ENCODE measurements around the gene TMEM184B.
"Not testable (repeated sequence)": the region's sequence is repeated elsewhere in the genome, so short reads cannot be mapped to it uniquely, and the experiment has no call there.

The TMEM184B gene

GRCh38 chr22:38246046-38246658 lies 26.7 kb downstream of the TMEM184B start:
- no peak for DNase-seq

DNA sequence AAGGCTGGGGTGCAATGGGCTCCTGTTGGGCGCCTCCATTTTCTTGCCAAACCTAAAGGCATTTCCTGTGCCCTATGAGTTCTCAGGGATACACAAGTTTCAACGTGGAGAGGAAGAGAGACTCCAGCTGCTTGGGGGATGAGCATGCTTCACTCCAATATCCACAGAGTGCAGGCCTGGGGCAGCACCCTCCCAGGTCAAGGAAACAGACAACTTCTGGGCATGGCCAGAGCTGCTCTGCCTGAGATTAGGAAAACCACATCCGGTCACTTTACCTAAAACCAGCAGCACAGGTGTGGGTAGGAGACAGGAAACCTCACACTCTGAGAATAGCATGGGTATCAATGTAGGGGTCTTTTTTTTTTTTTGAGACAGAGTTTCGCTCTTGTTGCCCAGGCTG lies 28.7 kb downstream of the TMEM184B start:
- DNase-seq: no peak

GRCh38 chr22:38243007-38243765 lies 29.6 kb downstream of the TMEM184B start:
- DNase-seq: no peak

GRCh38 chr22:38240734-38241252 lies 32.0 kb downstream of the TMEM184B start:
- DNase-seq: no peak

- DNase-seq: no peak
Measured at GRCh38 chr22:38239101-38239761, 33.6 kb downstream of the TMEM184B start.

DNA sequence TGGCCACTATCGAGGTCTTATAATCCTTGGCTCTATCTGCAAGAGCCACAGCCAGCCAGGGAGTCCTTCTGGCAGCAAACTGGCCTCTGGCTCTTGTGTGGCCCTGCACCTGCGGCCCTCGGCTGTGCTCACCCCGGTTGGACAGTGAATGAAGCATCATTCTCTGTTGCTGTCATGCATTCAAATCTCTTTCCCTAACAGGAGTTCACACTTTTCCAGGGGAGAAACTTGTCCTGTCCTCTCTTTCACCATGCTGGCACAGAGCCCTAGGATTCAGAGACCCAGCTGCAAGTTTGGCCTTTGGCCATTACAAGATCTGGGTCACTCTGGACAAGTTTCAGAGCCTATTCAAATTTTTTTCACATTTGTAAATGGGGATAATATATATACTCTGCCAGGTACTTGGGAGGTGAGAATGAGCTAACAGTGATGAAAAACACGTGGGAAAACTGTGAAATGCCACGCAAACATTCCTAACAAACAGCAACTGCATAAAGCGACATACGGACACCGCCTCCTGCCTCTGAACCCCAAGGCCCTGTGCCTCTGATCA lies 34.2 kb downstream of the TMEM184B start:
- DNase-seq: no peak

DNA sequence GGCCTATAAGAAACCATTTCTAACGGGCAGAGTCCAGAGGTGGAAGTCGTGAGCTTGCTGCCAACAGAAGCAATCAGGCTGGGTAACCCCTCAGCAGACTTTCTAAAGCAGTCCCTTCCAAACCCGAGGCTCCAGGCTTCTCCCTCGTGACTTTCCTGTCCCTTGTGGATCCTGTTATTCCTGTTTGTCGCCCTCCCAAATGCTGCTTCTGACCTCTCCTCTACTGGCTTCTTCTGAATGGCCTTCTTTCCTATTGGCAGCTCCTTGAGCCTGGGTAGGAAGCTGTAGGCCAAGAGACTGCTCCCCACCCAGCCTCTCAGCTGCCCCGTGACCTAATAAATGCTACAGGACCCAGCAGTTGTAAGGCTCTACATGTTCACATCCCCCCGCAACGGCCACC lies 36.0 kb downstream of the TMEM184B start:
- no peak for DNase-seq

DNA sequence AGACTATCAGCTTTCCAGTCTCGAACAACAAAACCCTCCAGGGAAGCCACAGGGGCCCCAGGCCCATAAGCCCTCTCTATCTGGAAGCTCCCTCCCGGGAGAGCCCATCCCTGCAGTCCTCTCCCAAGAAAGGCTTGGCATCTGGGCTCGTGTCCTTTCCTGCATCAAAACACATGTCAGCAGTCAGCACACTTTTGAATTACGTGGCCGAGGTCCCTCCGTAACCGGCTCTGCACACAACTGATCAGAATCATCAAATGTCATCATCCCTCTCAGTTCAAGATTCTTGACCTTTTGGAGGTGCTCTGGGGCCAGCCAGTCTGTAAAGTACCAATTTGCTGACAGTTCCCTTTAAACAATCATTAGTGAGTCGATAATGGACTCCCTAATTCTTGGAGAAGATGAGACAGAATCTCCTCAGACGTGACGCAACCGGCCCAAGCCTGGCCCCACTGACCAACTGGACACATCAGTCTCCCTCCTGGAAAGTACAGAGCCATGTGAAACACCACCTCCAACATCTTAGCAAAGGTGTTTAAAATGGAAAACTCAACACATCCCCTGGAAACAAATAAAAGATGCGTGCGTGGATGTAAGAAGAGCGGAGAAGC lies 37.5 kb downstream of the TMEM184B start:
- no peak for DNase-seq

DNA sequence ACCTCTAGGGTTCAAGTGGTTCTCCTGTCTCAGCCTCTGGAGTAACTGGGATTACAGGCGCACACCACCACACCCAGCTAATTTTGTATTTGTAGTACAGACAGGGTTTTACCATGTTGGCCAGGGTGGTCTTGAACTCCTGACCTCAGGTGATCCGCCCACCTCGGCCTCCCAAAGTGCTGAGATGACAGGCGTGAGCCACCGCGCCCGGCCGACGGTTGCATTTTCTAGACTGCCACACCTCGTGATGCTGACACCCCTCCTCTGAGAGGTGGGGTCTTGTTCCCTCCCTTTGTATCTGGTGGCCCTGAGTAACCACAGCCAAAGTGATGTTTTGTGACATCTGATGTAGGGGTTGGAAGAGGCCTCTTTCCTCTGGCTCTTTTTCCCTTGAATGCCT lies 39.0 kb downstream of the TMEM184B start:
- DNase-seq: not testable (repeated sequence)

- no peak for DNase-seq
Measured at GRCh38 chr22:38233427-38233826, 39.4 kb downstream of the TMEM184B start.

GRCh38 chr22:38232196-38232595 lies 40.6 kb downstream of the TMEM184B start:
- no peak for DNase-seq

DNA sequence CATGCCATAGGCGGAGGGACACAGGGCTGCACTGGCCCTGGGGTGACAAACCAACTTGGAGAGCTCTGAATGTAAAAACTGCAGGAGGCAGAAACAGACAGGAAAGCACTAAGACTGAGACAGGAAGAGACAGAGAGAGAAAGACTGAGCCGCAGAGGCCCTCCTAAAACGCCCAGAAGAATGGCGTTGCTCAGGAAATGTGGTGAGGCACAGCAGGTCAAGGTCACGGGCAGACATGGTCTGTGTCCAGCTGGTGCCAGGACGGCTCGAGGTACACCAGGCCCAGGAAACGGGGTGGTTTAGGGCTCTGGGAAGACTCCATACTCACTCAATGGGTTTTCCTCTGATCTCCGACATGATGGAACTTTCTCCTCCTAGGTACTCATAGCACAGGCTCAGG lies 41.9 kb downstream of the TMEM184B start:
- DNase-seq: no peak

GRCh38 chr22:38230108-38230825 lies 42.5 kb downstream of the TMEM184B start:
- no peak for DNase-seq

DNA sequence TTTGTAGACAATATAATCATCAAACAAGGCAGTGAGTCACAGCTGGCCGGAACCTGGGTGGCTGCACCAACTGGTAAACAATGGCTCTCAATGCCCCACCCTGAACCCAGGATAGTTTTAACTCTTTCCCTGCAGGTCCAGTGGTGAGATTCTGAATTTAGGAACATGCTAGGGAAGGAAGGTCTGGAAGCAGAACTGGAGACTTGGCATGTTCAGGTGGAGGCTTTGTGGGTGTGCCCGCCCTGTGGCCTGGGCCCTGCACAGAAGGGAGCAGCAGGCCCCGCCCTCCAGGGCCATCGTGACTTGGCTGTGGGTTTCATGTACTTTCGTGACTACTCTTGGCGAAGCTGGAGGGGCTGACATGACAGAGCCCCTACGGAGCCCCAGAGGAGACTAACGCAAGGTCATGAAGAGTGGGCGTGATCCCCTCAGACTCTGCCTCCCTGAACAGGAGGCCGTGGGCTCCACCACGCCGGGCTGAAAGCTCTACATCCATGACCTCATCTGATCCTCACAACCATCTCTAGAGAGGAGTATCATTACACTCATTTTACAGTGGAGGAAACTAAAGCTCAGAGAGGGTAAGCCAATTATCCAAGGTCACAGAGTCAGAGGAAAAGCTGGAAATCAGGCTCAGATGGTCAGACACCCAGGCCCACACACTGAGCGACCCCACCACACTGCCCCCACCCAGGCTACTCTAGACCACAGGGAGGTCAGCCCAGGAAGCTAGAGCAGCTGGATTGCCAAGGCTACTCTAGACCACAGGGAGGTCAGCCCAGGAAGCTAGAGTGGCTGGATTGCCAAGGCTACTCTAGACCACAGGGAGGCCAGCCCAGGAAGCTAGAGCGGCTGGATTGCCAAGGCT lies 43.7 kb downstream of the TMEM184B start:
- DNase-seq: no peak

DNA sequence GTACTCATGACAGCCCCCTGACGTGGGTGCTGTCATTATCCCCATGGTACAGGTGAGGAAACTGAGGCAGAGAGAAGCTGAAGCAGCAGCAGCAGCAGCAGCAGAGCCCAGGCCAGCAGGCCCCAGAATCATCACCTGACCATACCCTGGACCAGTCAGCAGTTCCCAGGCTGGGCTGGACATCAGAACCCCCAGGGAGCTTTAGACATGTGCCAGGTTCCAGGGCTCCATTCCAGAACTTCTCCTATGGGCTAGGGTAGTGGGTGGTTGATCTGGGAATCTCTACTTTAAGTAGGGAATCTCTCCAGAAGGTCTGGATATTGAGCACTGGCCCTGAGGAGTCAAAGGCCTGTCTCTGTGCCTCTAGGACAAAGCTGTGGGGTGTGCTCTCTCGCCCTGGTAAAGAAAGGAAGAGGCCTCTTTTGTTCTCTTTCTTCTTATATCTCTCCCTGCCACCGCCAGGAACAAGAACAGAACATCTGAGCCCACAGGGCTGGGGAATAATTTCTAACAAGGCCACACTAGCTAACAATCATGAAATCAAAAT lies 44.4 kb downstream of the TMEM184B start:
- no peak for DNase-seq

DNA sequence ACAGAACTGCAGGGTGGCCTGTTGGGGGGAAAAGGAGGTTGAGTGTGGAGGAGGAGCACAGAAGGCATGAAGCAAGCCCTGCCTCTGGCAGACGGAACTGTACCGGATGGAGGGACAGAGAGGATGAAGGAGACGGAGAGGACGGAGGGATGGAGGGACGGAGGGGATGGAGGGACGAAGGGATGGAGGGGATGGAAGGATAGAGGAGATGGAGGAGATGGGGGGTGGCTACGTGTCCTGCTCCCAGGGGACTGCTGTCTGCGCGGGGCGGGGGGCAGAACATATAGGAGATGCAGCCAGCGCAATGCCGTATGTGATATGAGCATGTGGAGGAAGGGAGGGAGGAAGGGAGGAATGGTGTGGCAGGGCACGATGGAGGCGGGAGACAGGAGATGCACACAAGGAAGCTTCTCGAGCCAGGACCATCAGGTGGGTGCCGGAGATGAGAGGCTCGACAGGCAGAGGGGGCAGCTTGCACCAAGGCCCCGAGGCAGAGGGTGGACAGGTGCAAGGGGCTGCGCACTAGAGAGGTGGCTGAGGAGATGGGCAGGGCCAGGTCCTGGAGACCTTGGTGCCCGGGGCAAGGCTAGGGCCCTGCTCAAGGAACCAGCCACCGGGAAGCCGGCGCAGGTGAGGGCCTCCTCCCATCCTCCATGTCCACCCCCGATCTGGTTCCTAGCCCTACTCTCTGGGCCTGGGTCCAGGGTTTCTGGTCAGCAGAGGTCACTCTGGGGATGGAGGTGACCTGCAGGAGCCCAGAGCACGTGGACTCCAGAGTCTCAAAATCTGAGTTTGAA lies 45.8 kb downstream of the TMEM184B start:
- DNase-seq: no peak

GRCh38 chr22:38223289-38223960 lies 49.4 kb downstream of the TMEM184B start:
- DNase-seq: no peak

- no peak for DNase-seq
Measured at GRCh38 chr22:38222797-38223119, 50.1 kb downstream of the TMEM184B start.

GRCh38 chr22:38221908-38222796 lies 50.7 kb downstream of the TMEM184B start:
- DNase-seq: no peak

Measured in activated T-cell treated with anti-CD3 and anti-CD28 coated beads for 4 hours (primary cell).